OCI-LY1 (cell line): Measurements from ENCODE around the gene HOXC13.

Source experiments
- EZH2 ChIP-seq: fragments of 200-600 bp; sonication (generic), shearing (Covaris generic); IDR thresholded peaks from 2 replicates; pipeline ENCODE4 v1.8.0; 2017; ENCODE audit warnings: borderline replicate concordance, mixed run types, mild to moderate bottlenecking, antibody characterized with exemption, low read length, moderate library complexity, mixed read lengths
- TF ChIP-seq, protein P1 (sequence below): fragments of 200-600 bp; sonication (generic), shearing (Covaris generic); IDR thresholded peaks from 2 replicates; pipeline ENCODE4 v1.5.1; 2017; ENCODE audit warnings: mild to moderate bottlenecking, antibody characterized with exemption, low read length, moderate library complexity, mixed read lengths

DNA sequence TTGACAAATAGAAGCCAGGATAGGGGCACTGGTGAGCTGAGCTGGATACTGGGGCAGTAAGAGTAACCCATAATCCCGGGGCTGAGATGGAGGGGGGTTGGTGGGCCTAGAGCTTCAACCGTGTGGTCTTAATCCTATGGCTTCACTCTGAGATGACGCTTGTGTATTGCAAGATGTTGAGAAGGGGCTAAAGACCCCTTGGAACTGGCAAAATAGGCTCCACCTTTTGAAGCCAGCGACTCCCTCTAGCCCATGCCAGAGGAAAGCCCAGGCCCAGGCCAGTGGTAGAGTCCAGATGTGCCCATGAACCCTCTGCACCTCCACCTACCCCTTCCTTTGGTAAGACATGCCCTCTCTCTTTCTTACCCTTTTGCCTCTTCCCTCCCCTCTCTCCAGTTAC, 20.7 kb downstream of the HOXC13 start:
- TF ChIP-seq, protein P1, sequence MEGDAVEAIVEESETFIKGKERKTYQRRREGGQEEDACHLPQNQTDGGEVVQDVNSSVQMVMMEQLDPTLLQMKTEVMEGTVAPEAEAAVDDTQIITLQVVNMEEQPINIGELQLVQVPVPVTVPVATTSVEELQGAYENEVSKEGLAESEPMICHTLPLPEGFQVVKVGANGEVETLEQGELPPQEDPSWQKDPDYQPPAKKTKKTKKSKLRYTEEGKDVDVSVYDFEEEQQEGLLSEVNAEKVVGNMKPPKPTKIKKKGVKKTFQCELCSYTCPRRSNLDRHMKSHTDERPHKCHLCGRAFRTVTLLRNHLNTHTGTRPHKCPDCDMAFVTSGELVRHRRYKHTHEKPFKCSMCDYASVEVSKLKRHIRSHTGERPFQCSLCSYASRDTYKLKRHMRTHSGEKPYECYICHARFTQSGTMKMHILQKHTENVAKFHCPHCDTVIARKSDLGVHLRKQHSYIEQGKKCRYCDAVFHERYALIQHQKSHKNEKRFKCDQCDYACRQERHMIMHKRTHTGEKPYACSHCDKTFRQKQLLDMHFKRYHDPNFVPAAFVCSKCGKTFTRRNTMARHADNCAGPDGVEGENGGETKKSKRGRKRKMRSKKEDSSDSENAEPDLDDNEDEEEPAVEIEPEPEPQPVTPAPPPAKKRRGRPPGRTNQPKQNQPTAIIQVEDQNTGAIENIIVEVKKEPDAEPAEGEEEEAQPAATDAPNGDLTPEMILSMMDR: no peak
- TF ChIP-seq EZH2: no peak
